ENCODE data around the gene FER. TPM values are rescaled to one million over a fixed set of nuclear protein-coding genes. Genes with fewer than 3 reads are reported as not detected.

Gene FER
- total RNA-seq, 4 donors from 2014 or later = 16.1 to 25.7 (median 19.1) TPM

DNA sequence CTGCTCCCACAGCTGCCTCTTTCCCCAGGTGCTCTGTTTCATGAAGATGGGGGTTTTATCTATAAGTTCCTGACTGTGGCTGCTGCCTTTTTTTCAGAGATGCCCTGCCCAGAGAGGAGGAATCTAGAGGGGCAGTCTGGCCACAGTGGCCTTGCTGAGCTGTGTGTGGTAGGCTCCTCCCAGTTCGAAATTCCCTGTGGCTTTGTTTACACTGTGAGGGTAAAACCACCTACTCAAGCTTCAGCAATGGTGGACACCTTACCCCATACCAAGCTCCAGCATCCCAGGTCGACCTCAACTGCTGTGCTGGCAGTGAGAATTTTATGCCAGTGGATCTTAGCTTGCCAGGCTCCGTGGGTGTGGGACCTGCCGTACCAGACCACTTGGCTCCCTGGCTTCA, 250.0 kb downstream of the FER start:
- no peak for DNase-seq (ENCODE audit: low spot score in 2 of 2)
- no peak overlapping the region for H3K4me3 ChIP-seq (ENCODE audit: low read depth, poor library complexity, severe bottlenecking)
- TF ChIP-seq, protein P1, sequence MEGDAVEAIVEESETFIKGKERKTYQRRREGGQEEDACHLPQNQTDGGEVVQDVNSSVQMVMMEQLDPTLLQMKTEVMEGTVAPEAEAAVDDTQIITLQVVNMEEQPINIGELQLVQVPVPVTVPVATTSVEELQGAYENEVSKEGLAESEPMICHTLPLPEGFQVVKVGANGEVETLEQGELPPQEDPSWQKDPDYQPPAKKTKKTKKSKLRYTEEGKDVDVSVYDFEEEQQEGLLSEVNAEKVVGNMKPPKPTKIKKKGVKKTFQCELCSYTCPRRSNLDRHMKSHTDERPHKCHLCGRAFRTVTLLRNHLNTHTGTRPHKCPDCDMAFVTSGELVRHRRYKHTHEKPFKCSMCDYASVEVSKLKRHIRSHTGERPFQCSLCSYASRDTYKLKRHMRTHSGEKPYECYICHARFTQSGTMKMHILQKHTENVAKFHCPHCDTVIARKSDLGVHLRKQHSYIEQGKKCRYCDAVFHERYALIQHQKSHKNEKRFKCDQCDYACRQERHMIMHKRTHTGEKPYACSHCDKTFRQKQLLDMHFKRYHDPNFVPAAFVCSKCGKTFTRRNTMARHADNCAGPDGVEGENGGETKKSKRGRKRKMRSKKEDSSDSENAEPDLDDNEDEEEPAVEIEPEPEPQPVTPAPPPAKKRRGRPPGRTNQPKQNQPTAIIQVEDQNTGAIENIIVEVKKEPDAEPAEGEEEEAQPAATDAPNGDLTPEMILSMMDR (IDR thresholded peaks at IDR 0.05) = no peak
- TF ChIP-seq POLR2A (IDR thresholded peaks at IDR 0.05) = no peak
- 89 to 92% methylated on average over 4 of the region's 4 CpGs for WGBS, 2 donors
- intact Hi-C loops (cut with DNase I; ENCODE audit: low total_unique reads) = no loop called here

DNA sequence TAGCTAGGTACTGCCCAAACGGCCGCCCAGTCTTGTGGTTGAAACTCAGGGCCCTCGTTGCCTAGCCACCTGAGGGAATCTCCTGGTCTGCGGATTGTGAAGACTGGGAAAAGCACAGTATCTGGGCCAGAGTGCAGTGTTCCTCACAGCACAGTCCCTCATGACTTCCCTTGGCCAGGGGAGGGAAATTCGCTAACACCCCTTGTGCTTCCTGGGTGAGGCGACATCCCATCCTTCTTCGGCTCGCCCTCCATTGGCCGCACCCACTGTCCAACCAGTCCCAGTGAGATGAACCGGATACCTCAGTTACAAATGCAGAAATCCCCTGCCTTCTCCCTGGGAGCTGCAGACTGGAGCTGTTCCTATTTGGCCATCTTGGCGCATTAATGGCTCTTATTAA, 250.5 kb downstream of the FER start:
- peak in 1 of 2 donors; percentile 73 for DNase-seq (ENCODE audit: low spot score in 2 of 2)
- no peak for TF ChIP-seq POLR2A (IDR thresholded peaks at IDR 0.05)
- TF ChIP-seq, protein P1 (IDR thresholded peaks at IDR 0.05) = no peak
- intact Hi-C loops (cut with DNase I; ENCODE audit: low total_unique reads) = no loop called here
- WGBS, 2 donors = 95 to 97% methylated on average over 11 of the region's 11 CpGs
- no peak overlapping the region for H3K4me3 ChIP-seq (ENCODE audit: low read depth, poor library complexity, severe bottlenecking)

DNA sequence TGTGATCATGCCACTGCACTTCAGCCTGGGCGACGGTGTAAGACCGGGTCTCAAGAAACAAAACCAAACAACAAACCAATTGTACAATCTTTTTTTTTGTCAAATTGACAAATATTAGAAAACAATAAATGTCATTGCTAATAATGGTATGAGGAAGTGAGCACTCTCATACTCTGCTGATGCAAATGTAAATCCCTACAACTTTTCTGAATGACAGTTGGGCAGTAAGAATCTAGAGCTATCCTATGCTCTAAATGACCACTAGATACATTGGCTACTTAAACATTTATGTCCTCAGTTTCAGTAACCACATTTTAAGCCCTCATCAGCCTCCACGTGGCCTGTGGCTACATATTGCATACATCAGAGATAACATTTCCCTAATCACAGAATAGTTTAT, 256.2 kb downstream of the FER start:
- no peak overlapping the region for H3K4me3 ChIP-seq (ENCODE audit: low read depth, poor library complexity, severe bottlenecking)
- intact Hi-C loops (cut with DNase I; ENCODE audit: low total_unique reads) = no loop called here
- no peak for DNase-seq (ENCODE audit: low spot score in 2 of 2)
- 68 to 98% methylated on average over 4 of the region's 4 CpGs for WGBS, 2 donors
- no peak for TF ChIP-seq POLR2A (IDR thresholded peaks at IDR 0.05)
- TF ChIP-seq, protein P1 (IDR thresholded peaks at IDR 0.05) = no peak

DNA sequence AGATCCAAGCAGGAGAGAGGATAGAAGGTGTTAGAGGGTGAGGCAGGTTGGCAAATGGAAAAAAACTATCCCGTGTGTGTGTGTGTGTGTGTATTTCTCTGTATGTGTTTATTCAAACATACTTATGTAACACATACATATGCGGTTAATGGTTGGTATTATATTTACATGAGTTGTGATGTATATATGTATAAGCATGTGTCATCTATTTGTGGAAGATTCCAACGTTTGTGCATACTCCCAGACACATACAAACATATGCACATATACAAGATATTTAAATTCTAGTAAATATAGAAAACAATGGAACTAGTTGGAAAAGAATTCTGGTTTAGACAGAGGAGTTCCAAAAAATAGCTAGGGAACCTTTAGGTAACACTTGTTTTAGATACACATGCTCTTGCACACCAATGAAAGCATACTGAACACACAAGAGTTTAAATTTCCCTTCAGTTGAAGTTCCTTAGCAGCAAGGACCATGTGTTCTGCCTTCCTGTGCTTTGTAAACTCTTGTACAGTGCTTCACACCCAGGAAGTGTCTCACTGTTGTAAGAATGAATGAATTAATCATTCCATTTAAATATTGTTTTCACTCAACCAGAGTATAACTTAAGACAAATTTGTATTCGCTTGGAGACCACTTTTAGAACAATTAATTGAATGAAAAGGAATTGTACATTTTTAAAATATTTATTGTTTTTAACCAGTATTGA, 257.8 kb downstream of the FER start:
- no peak for DNase-seq (ENCODE audit: low spot score in 2 of 2)
- no peak overlapping the region for H3K4me3 ChIP-seq (ENCODE audit: low read depth, poor library complexity, severe bottlenecking)
- intact Hi-C loops (cut with DNase I; ENCODE audit: low total_unique reads) = no loop called here
- TF ChIP-seq, protein P1 (IDR thresholded peaks at IDR 0.05) = no peak
- no peak for TF ChIP-seq POLR2A (IDR thresholded peaks at IDR 0.05)
- WGBS, 2 donors = 83% methylated on average over 4 of the region's 4 CpGs

DNA sequence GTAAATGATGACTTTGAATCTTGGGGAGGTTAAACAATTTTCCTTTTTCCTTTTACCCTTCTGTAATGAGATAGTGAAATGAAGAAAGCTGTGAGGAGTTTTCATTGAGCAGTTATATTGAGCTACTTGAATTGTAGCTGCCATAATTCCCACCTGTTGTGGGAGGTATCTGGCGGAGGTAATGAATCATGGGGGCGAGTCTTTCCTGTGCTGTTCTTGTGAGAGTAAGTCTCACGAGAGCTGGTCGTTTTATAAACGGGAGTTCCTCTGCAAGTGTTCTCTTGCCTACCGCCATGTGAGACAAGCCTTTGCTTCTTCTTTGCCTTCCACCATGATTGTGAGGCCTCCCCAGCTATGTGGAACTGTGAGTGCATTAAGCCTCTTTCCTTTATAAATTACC, 258.4 kb downstream of the FER start:
- intact Hi-C loops (cut with DNase I; ENCODE audit: low total_unique reads) = no loop called here
- 79 to 84% methylated on average over 6 of the region's 6 CpGs for WGBS, 2 donors
- no peak overlapping the region for H3K4me3 ChIP-seq (ENCODE audit: low read depth, poor library complexity, severe bottlenecking)
- DNase-seq (ENCODE audit: low spot score in 2 of 2) = no peak
- TF ChIP-seq POLR2A (IDR thresholded peaks at IDR 0.05) = no peak
- TF ChIP-seq, protein P1 (IDR thresholded peaks at IDR 0.05) = no peak

DNA sequence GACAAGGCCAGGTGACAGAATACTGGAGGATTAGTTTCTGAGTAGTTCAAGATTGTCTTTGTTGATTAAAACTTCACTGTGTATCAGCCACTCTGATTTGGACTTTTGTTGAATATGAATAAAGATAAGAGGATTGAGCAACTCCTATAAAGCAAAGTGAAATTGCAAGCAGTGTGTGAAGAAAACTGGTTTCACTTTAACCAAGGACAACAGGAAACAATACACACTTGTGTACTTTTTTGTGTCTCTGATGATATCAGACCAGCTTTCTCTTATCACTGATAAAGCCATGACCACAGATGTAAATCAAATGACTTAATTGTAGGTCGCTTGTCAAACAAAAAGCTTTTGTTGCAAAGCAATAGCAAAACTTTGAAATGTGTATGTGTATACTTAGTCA, 268.6 kb downstream of the FER start:
- no peak for DNase-seq (ENCODE audit: low spot score in 2 of 2)
- TF ChIP-seq, protein P1 (IDR thresholded peaks at IDR 0.05) = no peak
- TF ChIP-seq POLR2A (IDR thresholded peaks at IDR 0.05) = no peak
- intact Hi-C loops (cut with DNase I; ENCODE audit: low total_unique reads) = no loop called here
- 68% methylated on average over 1 of the region's 1 CpG for WGBS, 2 donors
- H3K4me3 ChIP-seq (ENCODE audit: low read depth, poor library complexity, severe bottlenecking) = no peak overlapping the region
